G401.6 (cell line): ENCODE results near the gene SKAP2.
A peak's percentile ranks its signal among the peaks of the same experiment; 100 is the strongest.

ENCODE experiments used
- FAIRE-seq: peaks from 2 replicates; lab custom pipeline; 2012; peaks lifted over from hg19 to GRCh38; lab: Jason Lieb, UNC

SKAP2 gene, protein sequence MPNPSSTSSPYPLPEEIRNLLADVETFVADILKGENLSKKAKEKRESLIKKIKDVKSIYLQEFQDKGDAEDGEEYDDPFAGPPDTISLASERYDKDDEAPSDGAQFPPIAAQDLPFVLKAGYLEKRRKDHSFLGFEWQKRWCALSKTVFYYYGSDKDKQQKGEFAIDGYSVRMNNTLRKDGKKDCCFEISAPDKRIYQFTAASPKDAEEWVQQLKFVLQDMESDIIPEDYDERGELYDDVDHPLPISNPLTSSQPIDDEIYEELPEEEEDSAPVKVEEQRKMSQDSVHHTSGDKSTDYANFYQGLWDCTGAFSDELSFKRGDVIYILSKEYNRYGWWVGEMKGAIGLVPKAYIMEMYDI

DNA sequence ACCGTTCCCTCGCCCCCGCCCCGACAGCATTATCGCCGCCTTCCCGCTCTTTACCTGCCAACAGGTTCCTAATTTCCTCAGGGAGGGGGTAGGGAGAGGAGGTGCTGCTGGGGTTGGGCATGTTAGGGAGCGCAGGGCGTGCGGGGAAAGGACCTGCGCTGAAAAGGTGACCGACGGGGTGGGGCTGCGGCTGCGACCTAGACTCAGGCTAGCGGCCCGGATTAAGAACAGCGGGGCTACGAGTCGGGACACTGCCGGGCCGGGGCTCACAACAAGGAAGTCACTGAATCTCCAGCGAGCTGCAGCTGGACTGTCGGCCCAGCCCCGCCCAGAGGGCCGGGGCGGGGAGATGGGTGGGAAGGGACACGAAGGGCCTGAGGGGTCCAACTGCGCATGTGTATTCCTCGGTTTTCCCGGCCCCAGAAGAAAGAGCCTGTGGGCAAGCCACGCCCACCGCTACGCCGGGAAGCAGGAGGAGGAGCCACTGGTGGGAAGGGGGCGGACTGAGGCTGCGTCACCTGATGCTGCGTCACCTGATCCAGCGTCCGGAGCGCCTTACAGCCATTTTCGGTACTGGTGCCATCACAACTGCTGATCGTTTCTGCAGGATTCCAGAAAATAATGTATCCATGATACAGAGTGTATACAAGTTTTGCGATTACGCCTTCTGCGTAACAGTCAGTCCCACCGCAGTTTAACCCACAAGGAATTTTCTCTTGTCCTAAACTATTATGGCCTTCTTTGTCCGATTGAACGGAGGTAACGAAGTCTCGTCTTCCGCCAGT is at the start of gene SKAP2:
TSS of gene SKAP2 (minus strand) at position 282 of the 785 bp plus-strand sequence. CDS start at position 121, 161 bp downstream.
- FAIRE-seq: peak; percentile 100

DNA sequence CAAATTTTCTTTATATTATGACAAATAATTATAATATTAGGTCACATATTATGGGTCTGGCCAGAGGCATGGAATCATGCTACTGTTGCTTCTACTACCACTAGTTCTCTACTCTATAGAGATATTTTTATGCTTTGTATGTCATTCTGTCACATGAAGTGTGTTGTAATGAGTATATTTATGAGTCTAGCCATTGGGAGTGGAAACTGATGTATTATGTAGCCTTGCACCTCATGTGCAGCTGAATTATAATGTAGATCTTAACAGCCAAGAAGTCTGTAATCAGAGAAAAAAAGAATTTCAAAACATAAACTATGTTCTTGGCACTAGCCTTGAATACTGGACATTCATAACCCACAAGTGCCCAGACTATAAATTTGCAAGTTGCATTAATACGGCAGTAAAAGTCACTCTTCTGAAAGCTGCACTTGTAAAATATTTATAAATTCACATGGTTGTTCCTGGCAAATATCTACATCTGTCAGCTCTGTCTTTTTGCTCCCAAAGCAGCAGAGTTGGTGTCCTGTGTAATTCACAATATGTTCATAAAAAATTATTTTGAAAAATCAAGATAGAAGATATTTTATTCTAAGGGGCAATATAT is 48.6 kb upstream of the SKAP2 start:
- FAIRE-seq: no peak

DNA sequence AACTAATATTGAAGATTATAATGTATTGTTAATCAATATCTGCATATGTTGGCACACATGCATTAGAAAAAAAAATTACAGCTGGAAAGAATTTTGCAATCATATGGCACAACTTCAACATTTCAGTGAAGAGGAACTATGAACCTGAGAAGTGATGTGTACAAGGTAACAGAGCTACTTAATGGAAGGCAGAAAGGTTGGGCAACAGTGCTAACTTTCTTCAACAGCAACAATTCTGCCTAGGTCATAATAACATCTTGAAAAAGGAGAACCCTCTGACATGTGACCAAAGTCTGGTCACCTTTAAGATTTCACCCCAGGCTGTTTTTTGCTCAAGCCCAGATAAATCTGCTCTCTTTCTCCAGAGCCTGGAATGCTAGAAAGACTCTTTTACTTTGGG is 47.9 kb upstream of the SKAP2 start:
- FAIRE-seq: no peak

DNA sequence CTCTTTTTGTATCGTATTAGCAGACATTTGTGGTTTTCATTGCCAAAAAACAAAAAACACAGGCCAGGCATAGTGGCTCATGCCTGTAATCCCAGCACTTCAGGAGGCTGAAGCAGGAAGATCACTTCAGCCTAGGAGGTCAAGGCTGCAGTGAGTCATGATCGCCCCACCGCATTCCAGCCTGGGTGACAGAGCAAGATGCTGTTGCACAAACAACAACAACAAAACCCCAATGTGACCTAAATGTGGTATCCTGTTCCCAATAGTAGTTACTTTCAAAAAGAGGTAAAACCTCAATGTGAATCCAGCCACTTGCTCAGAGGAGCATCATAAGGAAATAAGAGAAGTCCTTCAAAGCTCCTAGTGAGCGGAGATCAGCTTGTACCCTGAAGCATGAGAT is 45.8 kb upstream of the SKAP2 start:
- no peak for FAIRE-seq

DNA sequence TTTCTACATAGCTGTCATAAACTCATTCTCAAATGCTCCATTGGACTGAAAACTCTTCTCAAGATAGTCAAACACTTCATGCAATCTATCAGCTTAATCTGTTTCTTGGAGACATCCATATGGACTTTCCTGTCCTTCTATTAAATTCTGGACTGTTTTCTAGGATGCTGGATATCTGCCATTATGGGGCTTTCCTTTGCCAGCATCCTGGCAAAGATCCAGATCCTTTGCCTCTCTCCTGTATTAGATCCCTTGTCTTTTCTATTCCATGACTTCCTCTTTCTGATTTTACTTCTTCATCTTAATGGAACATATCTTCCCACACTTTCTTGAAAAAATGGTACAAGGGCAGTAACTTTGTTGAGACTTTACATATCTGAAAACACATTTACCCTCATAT is 35.9 kb upstream of the SKAP2 start:
- FAIRE-seq: no peak

DNA sequence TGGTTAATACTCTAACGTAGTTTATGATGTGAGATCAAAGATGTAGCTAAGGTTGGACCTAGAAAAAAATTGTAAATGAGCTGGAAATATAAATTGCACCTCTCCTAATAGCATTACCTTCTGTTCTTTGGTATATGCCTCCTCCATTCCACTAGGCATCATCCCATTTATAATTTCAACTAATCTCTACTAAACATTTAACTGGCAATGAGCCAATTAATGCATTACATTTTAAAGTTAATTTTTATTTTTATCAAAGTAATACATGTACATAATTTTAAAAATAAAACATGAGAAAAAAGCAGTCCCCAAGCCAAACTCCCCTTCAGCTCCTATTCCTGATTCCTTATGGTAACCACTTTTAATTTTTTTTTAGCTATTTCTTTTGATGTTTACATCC is 35.1 kb upstream of the SKAP2 start:
- FAIRE-seq: peak; percentile 80

DNA sequence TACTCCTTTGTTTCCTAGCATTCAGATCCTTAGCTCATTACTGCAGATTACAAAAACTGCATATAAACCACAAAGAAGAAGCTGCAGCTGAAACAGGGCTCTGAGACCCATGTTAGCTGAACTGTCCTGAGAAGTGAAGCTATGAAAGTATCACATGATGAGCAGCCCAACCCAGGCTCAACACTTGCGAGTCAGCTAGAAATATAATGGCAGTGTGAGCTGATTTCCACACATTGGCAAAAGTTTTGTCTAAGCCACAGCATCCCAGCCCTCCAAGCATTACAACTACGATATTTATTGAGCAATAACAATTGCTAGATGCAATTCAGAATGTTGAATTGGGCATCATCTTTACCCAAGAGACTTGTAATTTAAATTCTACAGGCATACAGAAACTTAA is 34.5 kb upstream of the SKAP2 start:
- FAIRE-seq: no peak

DNA sequence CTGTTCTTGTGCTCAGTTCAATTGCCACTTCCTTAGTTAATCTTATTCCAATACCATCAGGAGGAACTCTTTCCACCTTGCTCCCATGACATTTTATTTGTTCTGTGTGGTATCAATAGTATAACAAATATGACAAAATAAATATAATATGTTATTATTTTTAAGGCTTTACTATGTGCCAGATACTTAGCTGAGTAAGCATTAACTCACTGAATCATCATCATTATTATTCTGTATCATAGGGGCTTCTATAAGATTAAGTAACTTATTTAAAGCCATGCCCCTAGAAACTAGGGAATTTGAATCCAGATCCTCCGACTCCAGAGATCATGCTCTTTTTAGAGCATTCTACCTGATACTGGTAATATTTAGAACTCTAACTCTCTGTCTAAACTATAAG is 33.5 kb upstream of the SKAP2 start:
- FAIRE-seq: peak; percentile 37

DNA sequence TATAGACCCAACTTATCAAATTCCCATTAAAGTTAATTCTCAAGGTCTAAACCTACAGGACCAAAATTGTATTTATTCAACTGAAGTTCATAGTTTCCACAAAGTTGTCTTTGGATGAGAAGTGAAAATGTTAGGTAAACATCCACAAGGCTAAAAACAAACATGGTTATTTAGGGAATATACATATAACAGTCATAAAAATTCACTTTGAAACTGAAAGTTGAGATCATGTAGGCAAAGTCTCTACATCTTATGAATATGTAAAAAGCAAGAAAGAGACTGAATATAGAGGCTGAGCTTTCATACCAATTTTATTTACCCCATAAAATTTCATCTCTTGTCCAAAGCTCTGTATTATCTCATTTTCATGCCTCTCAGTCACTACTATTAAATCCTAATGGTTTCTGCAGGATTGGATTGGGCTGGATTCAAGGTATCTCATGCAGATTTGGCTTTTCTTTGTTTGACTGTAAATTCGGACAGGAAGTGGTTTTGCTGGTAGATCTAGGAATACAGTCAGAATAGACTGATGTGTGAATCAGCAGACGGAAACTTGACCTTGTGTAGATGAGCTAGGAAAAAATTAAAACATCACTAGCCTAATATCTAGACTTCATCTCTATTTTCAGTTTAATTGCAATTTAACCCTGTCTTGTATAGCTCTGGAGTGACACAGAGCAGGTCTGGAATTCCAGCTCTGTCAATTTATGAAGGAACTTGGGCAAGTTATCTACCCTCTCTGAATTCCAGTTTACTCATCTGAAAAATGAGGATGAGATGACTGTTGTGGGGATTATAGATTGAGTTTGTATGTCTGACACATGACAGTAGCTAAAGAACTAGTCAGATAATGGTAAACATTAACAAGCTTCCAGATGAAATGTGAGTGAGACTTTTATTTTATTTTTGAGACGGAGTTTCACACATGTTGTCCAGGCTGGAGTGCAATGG is 27.3 kb upstream of the SKAP2 start:
- FAIRE-seq: no peak

DNA sequence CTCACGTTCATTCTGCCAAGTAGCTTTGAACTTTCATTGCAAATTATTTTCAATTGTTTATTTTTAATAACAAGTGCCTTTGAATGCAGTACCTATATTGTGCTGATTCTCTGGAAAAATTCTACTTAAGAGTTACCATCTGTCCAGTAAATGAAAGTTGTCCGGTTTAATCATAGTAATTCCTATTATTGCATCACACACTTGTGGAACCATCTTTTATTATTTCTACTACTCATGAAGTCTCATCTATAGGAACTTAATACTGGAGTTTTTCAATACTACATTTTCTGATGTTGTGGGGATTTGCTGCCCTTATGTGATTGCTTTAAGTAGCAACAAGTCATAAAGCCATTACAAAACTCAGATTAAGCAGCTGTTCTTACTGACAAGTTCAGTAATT is 16.5 kb upstream of the SKAP2 start:
- FAIRE-seq: peak; percentile 23

DNA sequence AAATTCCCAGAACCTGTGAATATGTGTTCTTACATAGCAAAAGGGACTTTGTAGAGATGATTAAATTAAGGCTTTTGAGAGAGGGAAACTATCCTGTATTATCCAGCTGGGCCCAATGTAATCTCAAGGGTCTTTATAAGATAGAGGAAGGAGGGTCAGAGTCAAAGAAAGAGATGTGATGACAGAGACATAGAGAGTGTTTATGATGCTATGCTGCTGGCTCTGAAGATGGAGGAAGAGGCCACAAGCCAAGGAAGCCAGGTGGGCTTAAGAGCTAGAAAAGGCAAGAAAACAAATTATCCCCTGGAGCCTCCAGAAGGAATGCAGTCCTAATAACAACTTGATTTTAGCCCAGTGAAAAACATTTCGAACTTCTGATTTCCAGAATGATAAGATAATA is 15.3 kb upstream of the SKAP2 start:
- no peak for FAIRE-seq

DNA sequence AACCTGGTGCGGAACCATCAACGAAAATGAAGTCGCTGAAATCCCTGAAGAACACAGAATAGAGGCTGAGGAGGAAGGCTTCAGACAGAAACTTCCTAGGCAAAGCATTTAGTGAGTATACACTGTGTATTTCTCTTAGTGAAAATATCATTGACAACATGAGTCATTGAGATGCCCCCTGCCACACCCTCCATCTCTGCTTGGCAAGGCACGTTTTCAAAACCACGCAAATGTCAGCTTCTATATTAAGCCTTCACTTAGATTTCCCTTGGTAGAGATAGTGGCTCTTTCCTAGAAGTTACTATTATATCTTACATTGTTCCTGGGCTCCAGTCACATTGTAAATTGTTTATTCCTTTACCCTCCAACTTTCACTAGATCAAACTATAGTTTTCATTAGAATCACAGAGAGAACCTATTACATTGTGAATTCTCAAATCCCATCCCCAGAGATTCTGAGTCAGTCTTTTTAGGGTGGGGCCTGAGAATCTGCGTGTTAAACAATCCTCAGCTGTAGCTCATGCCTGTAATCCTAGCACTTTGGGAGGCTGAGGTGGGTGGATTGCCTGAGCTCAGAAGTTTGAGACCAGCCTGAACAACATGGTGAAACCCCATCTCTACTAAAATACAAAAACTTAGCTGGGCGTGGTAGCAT is 4.6 kb upstream of the SKAP2 start:
- FAIRE-seq: no peak

DNA sequence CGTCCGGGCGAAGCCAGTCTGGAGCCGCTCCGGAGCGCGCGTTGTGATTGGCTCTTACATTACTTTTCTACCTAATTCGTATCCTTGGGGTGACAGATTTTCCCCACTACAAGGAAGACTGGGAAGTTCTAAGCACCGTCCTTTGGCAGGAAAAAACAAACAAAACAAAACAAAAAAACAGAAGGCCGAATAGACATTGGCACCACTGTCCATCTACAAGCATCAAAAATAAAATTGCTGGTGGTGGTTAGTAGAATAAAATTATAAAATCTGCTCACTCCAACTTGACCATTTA is 651 bp upstream of the SKAP2 start:
- FAIRE-seq: no peak

DNA sequence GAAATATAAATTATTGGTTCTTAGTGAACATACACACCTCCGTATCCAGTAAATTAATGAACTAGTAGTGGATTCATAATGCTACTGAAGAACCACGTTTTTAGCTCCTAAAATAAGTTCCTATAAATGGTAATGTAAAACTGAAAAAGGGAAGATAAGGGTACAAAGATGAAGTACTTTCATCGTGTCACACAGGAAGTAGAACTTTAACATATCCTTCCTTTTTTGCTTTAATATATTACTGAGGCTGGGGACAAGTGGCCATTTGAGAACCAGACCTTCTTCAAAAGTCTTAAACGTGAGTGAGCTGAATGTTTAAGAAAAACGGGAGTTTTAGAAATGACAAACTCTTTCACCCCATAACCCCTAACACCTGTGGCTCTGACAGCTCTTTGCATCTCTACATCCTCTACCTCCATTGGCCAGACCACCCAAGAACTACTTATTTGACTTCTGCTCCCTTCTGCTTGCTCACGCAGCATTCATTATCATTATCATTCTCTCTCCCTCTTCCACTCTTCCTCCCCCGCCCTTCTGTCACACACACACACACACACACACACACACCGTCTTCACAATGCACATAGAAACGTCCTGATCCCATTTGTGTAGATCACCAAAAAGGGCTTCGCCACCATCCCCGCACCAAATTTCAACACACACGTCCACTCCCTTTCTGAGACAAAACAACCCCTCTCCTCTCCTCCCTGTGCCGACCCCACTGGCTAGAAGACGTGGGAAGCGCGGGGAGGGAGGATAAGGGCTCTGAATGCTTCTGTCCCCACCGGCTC is 677 bp downstream of the SKAP2 start:
- no peak for FAIRE-seq

DNA sequence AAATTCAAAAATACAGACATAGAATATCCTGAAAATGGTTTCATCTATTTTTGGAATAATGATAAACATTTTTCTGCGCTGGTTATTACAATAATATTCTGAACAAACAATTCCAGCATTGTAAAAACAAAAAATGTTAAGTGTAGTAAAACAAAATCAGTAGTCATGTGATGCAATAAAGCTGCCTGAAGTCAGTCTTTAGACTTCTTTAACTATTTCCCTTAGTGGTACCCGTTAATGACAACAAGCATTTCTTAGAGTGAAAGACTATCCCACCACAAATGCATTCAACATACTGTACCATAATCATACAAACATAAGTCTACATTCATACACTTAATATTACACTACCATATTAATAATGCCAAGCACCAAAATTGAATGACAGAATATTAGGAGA is 1.6 kb downstream of the SKAP2 start:
- FAIRE-seq: no peak

DNA sequence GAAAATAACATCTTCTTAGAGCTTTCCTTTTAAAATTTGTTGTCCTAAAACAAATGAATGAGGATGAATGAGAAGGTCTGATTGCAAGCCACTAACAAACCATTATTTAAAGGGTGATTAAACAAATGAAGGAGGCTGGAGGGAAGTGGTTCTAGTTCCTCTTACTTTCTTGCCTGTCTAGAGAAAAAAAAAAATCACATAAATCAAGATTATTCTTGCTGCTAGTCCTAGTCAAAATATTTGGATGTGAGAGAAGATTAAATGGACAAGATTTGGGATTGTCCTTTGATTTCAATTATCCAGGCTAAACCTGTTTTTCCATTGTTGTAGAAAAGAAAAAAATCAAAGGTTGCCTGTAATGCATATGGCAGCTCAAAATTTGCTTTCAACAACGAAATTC is 3.3 kb downstream of the SKAP2 start:
- no peak for FAIRE-seq

DNA sequence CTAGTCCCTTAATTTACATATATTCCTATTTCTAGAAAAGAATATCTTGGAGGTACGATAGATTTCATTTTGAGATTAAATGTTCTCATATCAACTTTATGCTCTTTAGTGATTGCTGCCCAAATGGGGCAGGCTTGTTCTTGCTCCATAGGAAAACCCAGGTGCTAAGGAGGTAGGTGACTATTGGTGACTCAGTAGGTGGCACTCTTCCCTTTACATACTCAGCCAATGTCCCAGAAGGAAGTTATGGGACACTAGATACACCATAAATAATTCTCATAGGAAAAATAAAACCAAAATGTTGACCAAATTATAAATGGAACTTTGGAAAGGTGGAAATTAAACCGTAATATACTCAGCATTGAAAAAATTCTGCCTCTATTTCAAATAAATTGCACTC is 4.0 kb downstream of the SKAP2 start:
- peak; percentile 77 for FAIRE-seq

DNA sequence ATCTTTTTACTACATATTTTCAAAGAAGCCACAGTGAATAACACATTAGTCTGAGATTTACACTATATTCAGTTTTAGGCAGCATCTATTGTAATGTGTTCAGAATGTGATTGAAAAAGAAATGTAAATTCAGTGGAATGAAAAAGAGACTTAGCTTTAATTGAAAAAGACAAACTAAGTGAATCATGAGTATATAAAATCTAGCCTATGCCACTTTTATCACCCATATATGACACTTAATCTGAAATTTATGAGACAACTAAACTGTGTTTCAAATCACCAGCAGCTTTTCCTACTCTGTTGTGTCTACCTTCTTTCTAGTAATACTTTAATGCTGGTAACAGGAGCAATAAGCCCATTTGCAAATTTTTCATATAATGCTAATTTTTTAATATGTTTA is 4.7 kb downstream of the SKAP2 start:
- FAIRE-seq: peak; percentile 11

DNA sequence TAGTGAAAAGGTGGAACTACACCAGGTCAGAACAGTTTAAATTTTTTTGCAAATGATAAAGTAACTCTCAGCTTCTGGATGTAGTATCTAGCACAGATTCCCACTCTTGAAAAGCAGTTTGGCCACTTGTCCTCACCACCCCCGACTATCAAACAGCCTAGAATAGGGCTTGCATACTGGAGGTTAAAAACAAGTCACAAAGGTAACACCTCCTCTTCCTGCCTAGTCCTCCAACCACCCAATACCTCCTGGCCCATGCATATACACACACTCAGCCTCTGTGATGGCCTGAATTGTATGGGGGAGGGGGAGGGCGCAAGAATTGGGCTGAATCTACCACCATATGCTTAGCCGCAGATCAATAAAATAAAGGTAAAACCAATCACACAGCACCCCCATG is 5.7 kb downstream of the SKAP2 start:
- FAIRE-seq: no peak

DNA sequence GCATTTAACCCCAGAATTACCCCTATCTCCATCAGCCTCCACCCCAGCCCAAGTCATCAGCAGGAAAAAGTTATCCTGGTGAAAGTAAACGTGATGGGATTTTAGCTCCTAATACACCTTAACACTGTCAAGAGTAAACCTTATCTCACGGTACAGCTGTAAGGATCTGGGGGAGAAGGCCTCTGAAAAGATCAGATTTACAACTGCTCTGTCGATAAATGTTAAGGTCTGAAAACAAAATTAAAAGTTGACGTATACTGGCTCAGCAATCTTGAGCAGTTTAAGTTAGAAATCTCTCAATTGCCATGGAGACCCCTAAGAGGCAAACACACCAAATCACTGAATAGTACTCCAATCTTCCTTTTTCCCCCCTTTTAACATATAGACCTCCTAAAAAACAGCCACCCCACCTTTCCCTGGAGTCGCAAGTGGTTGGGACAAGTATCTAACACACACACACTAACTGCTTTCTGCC is 6.1 kb downstream of the SKAP2 start:
- FAIRE-seq: no peak
